ENCODE data around the gene TBC1D22A. TPM values are rescaled to one million over a fixed set of nuclear protein-coding genes. Genes with fewer than 3 reads are reported as not detected.

Gene TBC1D22A
- total and polyA plus RNA-seq, 9 of the 15 experiments (the other 6 are each of a cell fraction or from before 2014, with no cell fraction given): 0.20 to 11.5 (median 5.2) TPM

- Histone ChIP-seq H3K4me3 (no peak overlapping the region), H3K27ac (ENCODE audit: extremely low read depth, low read depth, low read length) (no peak overlapping the region), H3K27me3 (ENCODE audit: control insufficient read depth in 2 of 2, insufficient read depth in 2 of 2, low read length in 2 of 2) (no peaks in the 10 kb centered on the region), H3K9me3 (replicated peaks; ENCODE audit: control insufficient read depth, insufficient read depth, low read depth, low read length) (no peaks in the 10 kb centered on the region), H3K9me1 (ENCODE audit: control insufficient read depth, insufficient read depth, low read length) (no peaks in the 10 kb centered on the region), H3K4me1 (replicated peaks in 1 of 2; ENCODE audit: control insufficient read depth in 2 of 2, insufficient read depth in 2 of 2, low read length in 2 of 2) (peaks cover 0 to 3% of the 10 kb centered on the region in 2 experiments; a peak in 2 of 5 replicates), H3K9ac (ENCODE audit: insufficient read depth in 1 of 2, low read depth in 2 of 2, low read length in 2 of 2) (no peak overlapping the region), H4K20me1 (replicated peaks; ENCODE audit: control insufficient read depth, insufficient read depth, low read length) (peaks cover 6% of the 10 kb centered on the region; the same call in 1 of the 2 replicates), H2AFZ (ENCODE audit: low read depth, low read length) (no peak overlapping the region), H3K79me2 (ENCODE audit: control insufficient read depth, insufficient read depth, low read length) (no peaks in the 10 kb centered on the region), H3K4me2 (ENCODE audit: insufficient read depth, low read length) (no peak overlapping the region), H3K36me3 (ENCODE audit: control insufficient read depth, insufficient read depth, low read length) (no peaks in the 10 kb centered on the region)
- no TSS peak for BruUV-seq (replicated peaks)
- ATAC-seq: no peak
- in situ Hi-C loops (cut with MboI) (no loop called here), intact Hi-C loops (cut with micrococcal nuclease) (no loop called here)
- DNase-seq (ENCODE audit: extremely low read depth in 1 of 4, low spot score in 3 of 4): no peak
- ChIA-PET CTCF (ENCODE audit: low intra/inter-chr PET ratio) (no interaction called here), POLR2A (no interaction called here)
- TF ChIP-seq IRF2 (CRISPR knock-in tag; IDR thresholded peaks at IDR 0.05): no peak
- TF ChIP-seq CBFA2T3 (IDR thresholded peaks at IDR 0.05): no peak
- TF ChIP-seq TARDBP (IDR thresholded peaks at IDR 0.05): no peak
- no peak for TF ChIP-seq CBFB (CRISPR knock-in tag; IDR thresholded peaks at IDR 0.05)
- WGBS (ENCODE audit: insufficient coverage, low coverage, missing lambda C conversion rate): 35% methylated on average over 6 of the region's 20 CpGs
- no peak for FAIRE-seq
These were observed 383.4 kb downstream of the TBC1D22A start for GRCh38 chr22:47145883-47146282.

GRCh38 chr22:47146391-47146790, 383.9 kb downstream of the TBC1D22A start:
- H4K20me1 ChIP-seq (replicated peaks; ENCODE audit: control insufficient read depth, insufficient read depth, low read length): peaks cover 6% of the 10 kb centered on the region; the same call in 1 of the 2 replicates
- TF ChIP-seq FOXO4 (CRISPR knock-in tag; IDR thresholded peaks at IDR 0.05) (no peak), NFE2 (IDR thresholded peaks at IDR 0.05; ENCODE audit: low read depth) (no peak), SRSF3 (IDR thresholded peaks at IDR 0.05; ENCODE audit: insufficient read depth, low read length) (no peak), TFAP4 (CRISPR knock-in tag; IDR thresholded peaks at IDR 0.05; ENCODE audit: borderline replicate concordance) (no peak), POLR2G (IDR thresholded peaks at IDR 0.05; ENCODE audit: low read depth, low read length) (no peak)

More at GRCh38 chr22:47146391-47146790, 383.9 kb downstream of the TBC1D22A start:
- H3K4me3 ChIP-seq: no peak overlapping the region
- in situ Hi-C loops (cut with MboI): no loop called here
- H3K9me3 ChIP-seq (replicated peaks; ENCODE audit: control insufficient read depth, insufficient read depth, low read depth, low read length): no peaks in the 10 kb centered on the region
- H3K4me1 ChIP-seq (replicated peaks in 1 of 2; ENCODE audit: control insufficient read depth in 2 of 2, insufficient read depth in 2 of 2, low read length in 2 of 2): peaks cover 0 to 3% of the 10 kb centered on the region in 2 experiments; a peak in 2 of 5 replicates
- H3K36me3 ChIP-seq (ENCODE audit: control insufficient read depth, insufficient read depth, low read length): no peaks in the 10 kb centered on the region
- H3K27ac ChIP-seq (ENCODE audit: extremely low read depth, low read depth, low read length): no peak overlapping the region
- no peak overlapping the region for H3K9ac ChIP-seq (ENCODE audit: insufficient read depth in 1 of 2, low read depth in 2 of 2, low read length in 2 of 2)
- no peak overlapping the region for H3K4me2 ChIP-seq (ENCODE audit: insufficient read depth, low read length)
- intact Hi-C loops (cut with micrococcal nuclease): no loop called here
- no peaks in the 10 kb centered on the region for H3K27me3 ChIP-seq (ENCODE audit: control insufficient read depth in 2 of 2, insufficient read depth in 2 of 2, low read length in 2 of 2)
- no peak for FAIRE-seq
- no peaks in the 10 kb centered on the region for H3K79me2 ChIP-seq (ENCODE audit: control insufficient read depth, insufficient read depth, low read length)
- no peak overlapping the region for H2AFZ ChIP-seq (ENCODE audit: low read depth, low read length)
- 29% methylated on average over 7 of the region's 11 CpGs for WGBS (ENCODE audit: insufficient coverage, low coverage, missing lambda C conversion rate)
- no peaks in the 10 kb centered on the region for H3K9me1 ChIP-seq (ENCODE audit: control insufficient read depth, insufficient read depth, low read length)
- ATAC-seq: no peak
- POLR2A ChIA-PET: no interaction called here
- no peak for DNase-seq (ENCODE audit: extremely low read depth in 1 of 4, low spot score in 3 of 4)
- no TSS peak for BruUV-seq (replicated peaks)
- CTCF ChIA-PET (ENCODE audit: low intra/inter-chr PET ratio): no interaction called here

Data from K562 (cell line).